PFSK-1 (cell line): Measurements from ENCODE around the gene PHACTR1.

Experiments used
- FOXP2 ChIP-seq: optimal IDR thresholded peaks from 2 replicates; pipeline ENCODE3; 2011; ENCODE audit warnings: borderline replicate concordance, control low read depth, inconsistent platforms; ENCODE audit not compliant: insufficient read depth; ENCODE audit errors: extremely low read length, extremely low read depth
- POLR2AphosphoS5 ChIP-seq: IDR thresholded peaks from 2 replicates; pipeline ENCODE4 v1.6.1; 2012; ENCODE audit warnings: low read depth, mild to moderate bottlenecking, control low read depth, low read length, moderate library complexity
- REST ChIP-seq, 2 experiments: IDR thresholded peaks; 2 replicates each; pipeline versions ENCODE4 v1.6.1 to v1.8.0; 2011 to 2012; ENCODE audit warnings: low read depth in 2 of 2, low read length in 2 of 2, control low read depth in 1 of 2, inconsistent platforms in 1 of 2, mild to moderate bottlenecking in 1 of 2, moderate library complexity in 1 of 2; ENCODE audit not compliant: insufficient read depth in 1 of 2
- SIN3A ChIP-seq: IDR thresholded peaks from 2 replicates; pipeline ENCODE4 v1.6.1; 2012; ENCODE audit warnings: mild to moderate bottlenecking, low read length, moderate library complexity, borderline replicate concordance; ENCODE audit not compliant: insufficient read depth
- TAF1 ChIP-seq: IDR thresholded peaks from 2 replicates; pipeline ENCODE4 v1.6.1; 2012; ENCODE audit warnings: low read length, control low read depth, borderline replicate concordance; ENCODE audit not compliant: insufficient read depth

PHACTR1 gene

GRCh38 chr6:13001927-13002326 is 285.4 kb downstream of the PHACTR1 start:
- TF ChIP-seq TAF1: no peak
- TF ChIP-seq REST (IDR thresholded peaks at IDR 0.05; ENCODE audit: insufficient read depth in 1 of 2, low read depth in 2 of 2, low read length in 2 of 2): no peak
- TF ChIP-seq SIN3A: no peak
- TF ChIP-seq FOXP2: no peak
- TF ChIP-seq POLR2AphosphoS5: no peak

- no peak for TF ChIP-seq REST (IDR thresholded peaks at IDR 0.05; ENCODE audit: insufficient read depth in 1 of 2, low read depth in 2 of 2, low read length in 2 of 2)
- no peak for TF ChIP-seq TAF1
- no peak for TF ChIP-seq FOXP2
- TF ChIP-seq SIN3A: no peak
- no peak for TF ChIP-seq POLR2AphosphoS5
Observed at GRCh38 chr6:13004601-13005000, 288.0 kb downstream of the PHACTR1 start.

- TF ChIP-seq REST (IDR thresholded peaks at IDR 0.05; ENCODE audit: insufficient read depth in 1 of 2, low read depth in 2 of 2, low read length in 2 of 2): no peak
- TF ChIP-seq FOXP2: no peak
- no peak for TF ChIP-seq TAF1
- no peak for TF ChIP-seq POLR2AphosphoS5
- TF ChIP-seq SIN3A: no peak
Observed at GRCh38 chr6:13005994-13006393, 289.4 kb downstream of the PHACTR1 start.

GRCh38 chr6:13006578-13007300 is 290.2 kb downstream of the PHACTR1 start:
- TF ChIP-seq REST (IDR thresholded peaks at IDR 0.05; ENCODE audit: insufficient read depth in 1 of 2, low read depth in 2 of 2, low read length in 2 of 2): no peak
- TF ChIP-seq TAF1: no peak
- TF ChIP-seq POLR2AphosphoS5: no peak
- no peak for TF ChIP-seq SIN3A

- TF ChIP-seq REST (IDR thresholded peaks at IDR 0.05; ENCODE audit: insufficient read depth in 1 of 2, low read depth in 2 of 2, low read length in 2 of 2): no peak
- TF ChIP-seq FOXP2: no peak
- TF ChIP-seq POLR2AphosphoS5: no peak
- no peak for TF ChIP-seq TAF1
- TF ChIP-seq SIN3A: no peak
Observed at GRCh38 chr6:13007744-13008143, 291.2 kb downstream of the PHACTR1 start.
